Erythroblast (primary cell): ENCODE results near the gene EFHC1.
"Not testable (repeated sequence)": the region's sequence is repeated elsewhere in the genome, so short reads cannot be mapped to it uniquely, and the experiment has no call there.

ENCODE experiments used
- DNase-seq, 2 experiments: peaks; one replicate each; lab custom pipeline; 2025; lab: John Stamatoyannopoulos, UW
- GATA1 ChIP-seq: IDR thresholded peaks from 2 replicates; pipeline ENCODE4 v1.6.1; 2011; ENCODE audit warnings: low read depth, mild to moderate bottlenecking, control low read depth, low read length, moderate library complexity
- POLR2A ChIP-seq: IDR thresholded peaks from 2 replicates; pipeline ENCODE4 v1.6.1; 2011; ENCODE audit warnings: mild to moderate bottlenecking, low read length

The EFHC1 gene

GRCh38 chr6:52438926-52439325 lies 18.8 kb downstream of the EFHC1 start:
- no peak for DNase-seq
- TF ChIP-seq GATA1, result no peak
- no peak for TF ChIP-seq POLR2A

GRCh38 chr6:52454556-52454955 lies 34.4 kb downstream of the EFHC1 start:
- TF ChIP-seq GATA1 (no peak), POLR2A (no peak)
- no peak for DNase-seq

- TF ChIP-seq GATA1 (no peak), POLR2A (no peak)
- no peak for DNase-seq
Observed at GRCh38 chr6:52457096-52457495, 37.0 kb downstream of the EFHC1 start.

- not testable (repeated sequence) for DNase-seq
Observed at GRCh38 chr6:52461194-52461593, 41.1 kb downstream of the EFHC1 start.

- no peak for DNase-seq
- TF ChIP-seq GATA1 (no peak), POLR2A (no peak)
Observed at GRCh38 chr6:52474173-52474572, 54.0 kb downstream of the EFHC1 start.

- DNase-seq, result no peak
- TF ChIP-seq GATA1 (no peak), POLR2A (no peak)
Observed at GRCh38 chr6:52475307-52475706, 55.2 kb downstream of the EFHC1 start.

GRCh38 chr6:52482903-52483670 lies 62.9 kb downstream of the EFHC1 start:
- peak; percentile 52 to 62 for DNase-seq
- TF ChIP-seq GATA1, result no peak
- TF ChIP-seq POLR2A, result no peak

- TF ChIP-seq POLR2A (no peak), GATA1 (no peak)
- DNase-seq, result no peak
Observed at GRCh38 chr6:52483671-52484003, 63.5 kb downstream of the EFHC1 start.

GRCh38 chr6:52489881-52490280 lies 69.7 kb downstream of the EFHC1 start:
- no peak for DNase-seq
- TF ChIP-seq GATA1 (no peak), POLR2A (no peak)

- no peak for DNase-seq
- no peak for TF ChIP-seq GATA1
- TF ChIP-seq POLR2A, result no peak
Observed at GRCh38 chr6:52491203-52492069, 71.3 kb downstream of the EFHC1 start.

GRCh38 chr6:52493669-52494068 lies 73.5 kb downstream of the EFHC1 start:
- no peak for TF ChIP-seq POLR2A
- DNase-seq, result no peak

GRCh38 chr6:52494298-52495072 lies 74.3 kb downstream of the EFHC1 start:
- no peak for DNase-seq
- no peak for TF ChIP-seq POLR2A
- TF ChIP-seq GATA1, result no peak

GRCh38 chr6:52495922-52496321 lies 75.8 kb downstream of the EFHC1 start:
- DNase-seq, result no peak
- TF ChIP-seq POLR2A (no peak), GATA1 (no peak)

- no peak for DNase-seq
- TF ChIP-seq GATA1, result no peak
- TF ChIP-seq POLR2A, result no peak
Observed at GRCh38 chr6:52496631-52497030, 76.5 kb downstream of the EFHC1 start.
